ENCODE results near the gene CNBP. TPM values are rescaled to one million over a fixed set of nuclear protein-coding genes. Genes with fewer than 3 reads are reported as not detected.

The CNBP gene
- total RNA-seq: 100 to 1,000 TPM; 427 to 439 TPM

DNA sequence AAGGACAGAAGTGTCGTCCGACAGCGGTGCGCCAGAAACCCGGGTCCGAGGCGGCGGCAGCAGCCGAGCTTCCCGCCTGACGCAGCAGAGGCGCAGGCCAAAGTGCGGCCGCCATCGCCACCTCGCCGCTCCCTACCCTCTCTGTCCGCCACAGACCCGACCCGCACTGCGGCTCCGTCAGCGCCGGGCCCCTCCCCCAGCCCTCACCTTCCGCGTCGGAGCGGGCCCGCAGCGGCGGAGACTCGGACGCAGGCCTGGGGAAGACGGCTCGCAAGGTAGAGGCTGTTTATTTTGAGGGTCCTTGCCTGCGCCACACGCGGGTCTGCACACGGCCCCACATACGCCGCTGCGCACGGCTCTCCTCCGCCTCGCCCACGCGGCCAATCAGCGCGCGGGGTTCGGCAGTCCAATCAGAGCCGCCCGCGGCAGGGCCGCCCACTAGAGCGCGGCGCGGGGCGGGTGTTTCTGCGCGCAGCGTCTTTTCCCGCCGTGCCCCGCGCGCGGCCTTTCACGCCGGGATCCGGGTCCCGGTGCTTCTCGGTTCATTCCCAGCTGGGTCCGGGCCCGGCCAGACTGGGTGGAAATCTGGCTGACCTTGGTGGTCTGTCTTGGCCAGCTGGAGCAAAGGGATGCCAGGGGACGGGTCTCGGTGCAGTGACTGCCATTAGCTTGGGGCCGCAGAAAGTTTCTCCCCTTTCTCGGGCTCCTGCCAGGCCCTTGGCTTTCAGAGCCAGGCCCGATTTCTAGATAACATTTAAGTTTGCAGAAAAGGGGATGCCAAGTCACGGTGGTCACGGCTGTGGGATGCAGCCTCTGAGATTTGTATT lies at the start of gene CNBP:
Gene CNBP, minus strand, starts transcription at position 328 of the 827 bp plus-strand sequence. CDS start 12,139 bp downstream, outside the sequence.
- CTCF ChIA-PET: interaction anchor here (1.9 to 2.0 kb wide), 2 partner anchors 62 to 65 kb away, joined by 6 to 9 read pairs; partner anchors contain the start of gene COPG1

DNA sequence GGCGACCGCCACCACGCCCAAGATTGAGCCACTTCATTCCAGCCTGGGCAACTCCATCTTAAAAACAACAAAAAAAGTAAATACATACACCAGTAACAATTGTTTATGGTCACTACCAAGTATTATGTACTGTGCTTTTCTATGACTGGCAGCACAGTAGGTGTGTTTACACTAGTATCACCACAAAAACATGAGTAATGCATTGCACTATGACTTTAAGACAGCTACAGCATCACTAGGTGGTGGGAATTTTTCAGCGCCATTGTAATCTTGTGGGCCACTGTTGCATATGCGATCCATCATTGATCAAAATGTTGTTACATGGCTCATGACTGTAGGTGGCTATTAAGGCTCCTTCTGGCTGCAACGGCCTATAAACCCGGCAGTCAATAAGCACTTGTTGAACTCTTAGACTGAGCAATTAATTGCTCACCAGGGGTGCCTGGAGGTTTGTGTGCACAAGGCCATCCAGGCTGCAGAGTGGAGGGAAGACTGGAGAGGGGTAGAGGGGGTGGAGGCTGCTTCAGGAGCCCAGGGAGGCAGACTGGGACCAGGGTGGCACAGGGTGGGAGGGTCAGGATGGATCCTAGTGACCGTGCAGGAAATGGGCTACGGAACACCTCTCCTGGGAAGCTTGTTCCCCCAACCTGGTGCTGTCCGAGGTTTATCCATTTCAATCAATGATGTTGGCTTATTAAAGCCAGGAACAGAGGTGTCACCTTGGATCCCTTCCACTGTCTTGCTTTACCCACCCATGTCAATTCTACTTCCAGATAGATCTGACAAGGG lies 47.8 kb upstream of the CNBP start:
- CTCF ChIA-PET: interaction anchor here (2.3 kb wide), 1 partner anchor 14 kb away, joined by 10 read pairs; no protein-coding TSS in a partner anchor
- POLR2A ChIA-PET: interaction anchor here (0.5 to 1.2 kb wide), 3 partner anchors 17 to 261 kb away, joined by 3 to 4 read pairs (median 3); no protein-coding TSS in a partner anchor

More for the DNA sequence above, at the start of gene CNBP:
- POLR2A ChIA-PET: interaction anchor here (0.6 to 4.2 kb wide), 8 partner anchors 22 to 167 kb away, joined by 3 to 26 read pairs (median 4); partner anchors contain the start of genes COPG1 and RAB43

DNA sequence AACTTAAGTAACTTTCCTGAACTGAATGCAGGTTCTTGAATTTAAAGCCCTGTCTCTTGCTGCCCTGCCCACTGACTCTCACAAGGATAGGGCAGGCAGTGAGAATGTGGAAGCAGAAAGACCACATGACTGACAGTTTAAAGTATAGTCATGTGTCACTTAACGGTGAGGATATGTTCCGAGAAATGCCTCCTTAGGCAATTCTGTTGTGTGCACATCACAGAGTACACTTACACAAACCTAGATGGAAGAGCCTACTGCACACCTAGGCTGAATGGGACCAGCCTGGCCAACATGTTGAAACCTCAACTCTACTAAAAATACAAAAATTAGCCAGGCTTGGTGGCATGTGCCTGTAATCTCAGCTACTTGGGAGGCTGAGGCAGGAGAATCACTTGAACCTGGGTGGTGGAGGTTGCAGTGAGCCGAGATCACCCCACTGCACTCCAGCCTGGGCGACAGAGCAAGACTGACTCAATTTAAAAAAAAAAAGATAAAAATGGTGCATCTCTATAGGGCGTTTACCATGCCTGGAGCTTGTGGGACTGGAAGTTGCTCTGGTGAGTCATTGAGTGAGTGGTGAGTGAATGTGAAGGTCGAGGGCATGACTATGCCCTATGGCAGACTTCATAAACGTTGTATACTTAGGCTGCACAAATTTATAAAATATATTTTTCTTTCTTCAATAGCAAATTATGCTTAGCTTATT lies 46.8 kb upstream of the CNBP start:
- ChIA-PET POLR2A (interaction anchor here (0.5 to 1.2 kb wide), 2 partner anchors 18 to 146 kb away, joined by 3 to 4 read pairs; no protein-coding TSS in a partner anchor), CTCF (interaction anchor here (2.3 kb wide), 1 partner anchor 15 kb away, joined by 10 read pairs; no protein-coding TSS in a partner anchor)

DNA sequence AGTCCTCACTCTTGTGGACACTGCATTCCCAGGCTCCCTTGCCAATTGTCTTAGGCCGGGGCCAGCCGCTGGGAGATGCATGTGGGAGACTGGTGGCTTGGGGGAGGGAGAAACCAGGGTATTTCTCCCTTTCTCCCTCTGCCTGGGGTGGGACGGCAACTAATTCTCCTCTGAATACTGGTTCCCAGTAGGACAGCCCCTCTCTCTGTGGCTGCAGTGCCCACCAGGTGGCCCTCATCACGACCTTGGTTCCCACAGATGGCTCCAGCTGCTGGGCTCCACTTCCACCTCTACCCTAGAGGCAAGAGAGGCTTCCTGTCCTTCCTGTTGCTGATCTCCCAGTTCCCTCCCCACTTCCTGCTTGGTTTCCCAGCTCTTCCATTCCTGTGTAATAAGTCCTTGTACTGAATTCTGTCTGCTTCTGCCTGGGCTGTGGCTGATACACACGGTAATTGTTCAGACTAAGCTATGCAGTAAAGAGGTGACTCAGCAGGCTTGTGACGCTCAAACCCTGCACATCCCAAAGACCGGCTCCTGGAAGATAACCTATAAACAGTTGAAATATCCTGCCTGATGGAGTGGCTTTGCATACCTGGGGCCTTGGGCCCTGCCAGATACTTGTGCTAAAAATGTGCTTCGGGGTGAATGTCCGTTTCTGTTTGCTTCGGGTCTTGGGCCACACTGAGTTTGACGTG lies 45.3 kb upstream of the CNBP start:
- POLR2A ChIA-PET: no interaction called here

DNA sequence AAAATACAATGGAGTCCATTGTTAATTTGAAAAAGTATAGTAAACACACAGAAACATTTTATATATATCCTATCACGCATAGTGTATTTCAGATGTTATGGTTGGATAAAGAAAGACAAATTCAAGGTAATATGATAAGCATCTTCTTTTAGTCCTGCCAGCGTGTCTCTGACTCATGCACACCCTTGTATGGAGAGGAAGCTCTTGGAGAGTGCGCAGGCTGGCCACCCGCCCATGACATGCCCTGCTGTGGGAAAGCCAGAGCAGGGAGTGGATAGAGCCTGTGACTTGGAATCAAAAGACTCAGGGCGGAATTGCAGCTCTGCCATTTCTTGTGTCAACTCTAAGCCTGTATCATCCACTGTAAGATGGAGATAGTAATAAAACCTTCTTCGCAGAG lies 42.7 kb upstream of the CNBP start:
- POLR2A ChIA-PET: no interaction called here
- CTCF ChIA-PET: no interaction called here

More for the DNA sequence above, 45.3 kb upstream of the CNBP start:
- CTCF ChIA-PET: interaction anchor here (1.0 kb wide), 1 partner anchor 17 kb away, joined by 4 read pairs; no protein-coding TSS in a partner anchor

DNA sequence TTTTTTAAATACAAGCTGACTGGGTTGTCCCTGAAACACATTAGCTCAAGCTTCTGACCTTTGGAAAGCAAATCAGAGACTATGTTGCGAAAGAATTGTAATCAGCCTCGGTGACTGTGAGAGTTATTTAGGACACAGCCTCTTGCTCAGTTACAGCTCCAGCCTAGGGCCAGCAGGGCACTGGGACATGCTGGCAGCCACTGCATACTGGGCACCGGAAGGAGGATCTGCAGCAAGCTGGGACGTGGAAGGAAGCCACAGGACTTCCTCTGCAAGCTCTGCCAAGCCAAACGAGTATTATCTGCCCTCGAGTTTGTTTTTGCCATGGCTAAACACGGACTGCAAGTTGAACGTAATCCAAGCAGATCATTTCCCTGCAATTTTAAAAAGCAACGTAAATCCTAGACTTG lies 41.3 kb upstream of the CNBP start:
- ChIA-PET POLR2A (no interaction called here), CTCF (interaction anchor here (0.6 to 0.9 kb wide), 2 partner anchors 130 to 171 kb away, joined by 3 read pairs; no protein-coding TSS in a partner anchor)

DNA sequence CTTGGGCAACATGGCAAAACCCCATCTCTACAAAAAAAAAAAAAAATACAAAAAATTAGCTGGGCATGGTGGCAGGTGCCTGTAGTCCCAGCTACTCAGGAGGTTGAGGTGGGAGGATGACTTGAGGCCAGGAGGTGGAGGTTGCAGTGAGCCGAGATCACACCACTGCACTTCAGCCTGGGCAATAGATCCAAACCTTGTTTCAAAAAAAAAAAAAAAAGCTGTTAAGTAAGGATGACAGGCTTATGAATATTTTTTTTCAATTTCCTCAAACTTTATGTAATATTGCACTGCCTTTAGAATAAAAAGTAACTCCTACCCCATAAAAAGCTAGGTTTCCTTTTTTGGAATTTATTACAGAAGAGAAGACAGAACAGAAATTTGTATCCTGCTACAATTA lies 40.7 kb upstream of the CNBP start:
- ChIA-PET CTCF (interaction anchor here (0.6 to 0.9 kb wide), 2 partner anchors 130 to 171 kb away, joined by 3 read pairs; no protein-coding TSS in a partner anchor), POLR2A (interaction anchor here (0.7 kb wide), 1 partner anchor 12 kb away, joined by 3 read pairs; no protein-coding TSS in a partner anchor)

DNA sequence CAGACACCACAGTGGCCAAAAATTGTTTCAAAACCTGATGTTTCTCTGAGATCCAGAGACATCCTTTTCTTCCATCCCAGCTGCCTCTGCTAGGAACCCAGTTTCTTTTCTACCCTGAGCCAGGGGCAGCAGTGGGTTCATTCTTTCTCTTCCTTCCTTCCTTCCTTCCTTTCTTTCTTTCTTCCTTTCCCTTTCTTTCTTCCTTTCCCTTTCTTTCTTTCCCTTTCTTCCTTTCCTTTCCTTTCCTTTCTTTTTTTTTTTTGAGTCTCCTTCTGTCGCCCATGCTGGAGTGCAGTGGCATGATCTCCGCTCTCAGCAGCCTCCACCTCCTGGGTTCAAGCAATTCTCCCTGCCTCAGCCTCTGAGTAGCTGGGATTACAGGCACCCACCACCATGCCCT lies 35.0 kb upstream of the CNBP start:
- ChIA-PET CTCF (no interaction called here), POLR2A (no interaction called here)

DNA sequence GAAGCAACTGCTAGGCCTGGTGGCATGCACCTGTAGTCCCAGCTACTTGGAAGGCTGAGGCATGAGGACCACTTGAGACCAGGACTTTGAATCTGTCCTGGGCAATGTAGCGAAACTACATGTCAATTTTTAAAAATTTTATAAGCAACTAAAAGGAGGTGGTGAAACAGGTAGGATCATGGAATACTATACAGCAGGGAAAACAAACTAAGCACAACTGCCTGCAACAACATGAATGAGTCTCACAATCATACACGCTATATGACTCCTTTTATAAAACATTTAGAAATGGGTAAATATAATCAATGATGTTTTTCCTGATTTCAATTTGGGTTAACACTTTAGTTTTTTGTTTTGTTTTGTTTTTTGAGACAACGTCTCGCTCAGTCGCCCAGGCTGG lies 29.5 kb upstream of the CNBP start:
- ChIA-PET POLR2A (interaction anchor here (0.6 kb wide), 1 partner anchor 11 kb away, joined by 3 read pairs; no protein-coding TSS in a partner anchor), CTCF (no interaction called here)

DNA sequence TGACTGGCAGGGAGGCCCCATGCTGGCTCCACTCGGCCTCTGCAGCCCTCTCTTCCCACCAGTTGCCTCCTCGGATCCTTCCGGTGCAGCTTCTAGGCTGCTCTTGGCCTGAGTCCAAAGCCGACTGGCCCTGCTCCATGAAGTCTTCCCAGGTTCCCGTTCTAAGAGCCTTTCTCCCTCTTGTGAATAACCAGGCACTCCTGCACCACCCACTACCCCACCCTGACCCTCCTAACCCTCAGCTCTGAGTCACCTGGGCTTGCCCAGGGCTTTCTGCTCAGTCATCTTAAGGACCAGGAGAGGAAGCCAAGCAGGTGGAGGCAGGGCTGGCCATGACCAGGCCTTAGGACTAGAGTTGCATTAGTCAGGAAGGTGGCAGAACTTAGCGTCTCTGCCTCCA lies 28.1 kb upstream of the CNBP start:
- ChIA-PET POLR2A (no interaction called here), CTCF (interaction anchor here (0.5 kb wide), 1 partner anchor 603 kb away, joined by 3 read pairs; no protein-coding TSS in a partner anchor)

DNA sequence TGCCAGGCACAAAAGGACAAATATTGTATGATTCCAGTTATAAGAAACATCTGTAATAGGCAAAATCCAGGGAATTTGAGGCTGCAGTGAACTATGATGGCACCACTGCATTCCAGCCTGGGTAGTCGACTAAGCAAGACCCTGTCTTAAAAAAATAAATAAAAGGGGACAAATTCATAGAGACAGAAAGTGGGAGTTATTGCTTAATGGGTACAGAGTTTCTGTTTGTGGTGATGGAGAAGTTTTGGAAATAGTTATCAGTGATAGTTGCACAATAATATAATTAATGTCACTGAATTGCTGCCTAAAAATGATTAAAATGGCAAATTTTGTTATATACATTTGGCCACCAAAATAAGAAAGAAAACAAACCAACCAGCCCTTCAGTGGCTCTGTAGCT lies 27.6 kb upstream of the CNBP start:
- ChIA-PET CTCF (interaction anchor here (0.5 to 0.7 kb wide), 2 partner anchors 13 to 602 kb away, joined by 3 read pairs; no protein-coding TSS in a partner anchor), POLR2A (no interaction called here)

DNA sequence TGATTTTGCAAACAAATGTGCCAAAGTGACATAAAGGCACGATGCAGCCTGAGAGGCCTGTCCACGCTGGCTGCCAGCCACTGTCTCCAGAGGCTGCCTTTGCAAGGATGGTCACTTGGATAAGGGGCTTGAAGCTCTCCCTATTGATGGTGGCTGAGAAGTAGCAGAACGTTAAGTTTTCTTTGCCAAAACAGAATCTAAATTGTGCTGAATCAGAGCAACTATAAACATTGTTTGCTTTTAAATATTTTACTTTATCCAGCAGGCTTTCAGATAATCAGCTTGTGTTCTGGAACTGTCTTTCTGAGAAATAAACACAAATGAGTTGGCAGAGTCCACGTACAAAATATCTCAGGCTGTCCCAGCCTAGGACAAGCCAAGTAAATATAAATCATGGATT lies 23.8 kb upstream of the CNBP start:
- CTCF ChIA-PET: no interaction called here
- POLR2A ChIA-PET: no interaction called here

DNA sequence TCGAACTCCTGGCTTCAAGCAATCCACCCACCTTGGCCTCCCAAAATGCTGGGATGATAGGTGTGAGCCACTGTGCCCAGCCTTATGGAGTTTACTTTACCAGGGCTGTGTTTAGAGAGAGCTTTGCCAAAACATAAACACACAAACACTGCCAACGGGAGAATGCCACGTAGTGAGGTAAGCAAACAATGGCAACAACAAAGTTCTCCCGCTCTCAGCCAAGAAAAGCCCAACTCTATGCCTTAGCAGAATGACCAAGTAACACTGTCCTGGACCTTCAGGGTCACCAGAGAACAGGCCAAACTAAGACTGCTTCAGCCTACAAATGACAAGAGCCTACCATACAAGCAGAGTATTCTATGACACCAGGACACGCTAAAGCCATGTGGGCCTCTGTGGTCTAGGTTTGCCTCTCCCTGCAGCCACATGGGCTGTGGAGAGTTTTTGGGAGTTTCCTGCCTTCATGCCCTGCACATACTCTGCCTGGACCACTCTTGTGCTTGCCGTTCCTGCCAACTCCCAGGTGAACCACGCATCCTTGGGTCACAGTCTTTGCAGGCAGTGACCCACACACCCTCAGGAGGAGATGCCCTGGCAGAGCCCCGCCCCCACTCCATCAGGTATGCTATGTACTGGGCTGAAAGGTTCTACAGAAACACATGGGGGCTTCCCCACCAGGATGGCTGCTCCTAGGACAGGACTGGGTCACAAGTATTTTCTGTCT lies 21.6 kb upstream of the CNBP start:
- CTCF ChIA-PET: no interaction called here

DNA sequence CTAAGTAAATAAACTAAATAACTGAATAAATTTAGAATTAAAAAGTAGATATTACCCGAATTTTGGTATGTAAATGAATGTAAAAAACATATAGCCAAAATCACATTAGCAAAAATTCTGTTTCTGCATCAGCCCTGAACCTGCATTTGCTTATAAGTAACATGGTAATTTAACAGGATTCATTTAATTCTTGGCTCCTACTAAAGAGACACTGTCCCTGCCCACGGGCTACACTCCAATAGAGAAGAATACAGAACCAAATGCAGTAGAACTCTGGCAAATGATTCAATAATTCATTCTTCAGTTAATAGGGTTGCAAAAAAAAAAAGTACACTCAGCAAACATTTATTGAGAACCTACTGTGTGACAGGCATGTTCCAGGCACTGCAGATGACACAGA lies 20.8 kb upstream of the CNBP start:
- ChIA-PET POLR2A (no interaction called here), CTCF (interaction anchor here (0.6 kb wide), 1 partner anchor 224 kb away, joined by 3 read pairs; no protein-coding TSS in a partner anchor)

More for the DNA sequence above, 21.6 kb upstream of the CNBP start:
- POLR2A ChIA-PET: no interaction called here

DNA sequence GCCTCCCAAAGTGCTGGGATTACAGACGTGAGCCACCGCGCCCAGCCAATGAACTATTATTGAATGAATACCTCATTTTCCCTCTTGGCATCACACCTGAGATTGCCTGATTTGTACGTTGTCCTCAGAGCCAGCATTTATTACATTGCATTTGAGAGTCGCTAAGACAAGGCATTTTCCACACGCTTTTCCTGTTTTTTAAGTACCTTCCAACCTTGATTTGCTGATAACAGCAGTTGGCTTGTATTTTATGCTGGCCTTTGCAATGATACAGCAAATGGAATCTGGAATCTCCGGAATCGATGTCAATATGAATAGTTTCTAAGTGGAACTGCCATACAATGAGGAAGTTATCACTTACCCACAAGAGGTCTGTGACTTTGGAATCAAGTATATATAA lies 15.7 kb upstream of the CNBP start:
- POLR2A ChIA-PET: no interaction called here
- CTCF ChIA-PET: no interaction called here

DNA sequence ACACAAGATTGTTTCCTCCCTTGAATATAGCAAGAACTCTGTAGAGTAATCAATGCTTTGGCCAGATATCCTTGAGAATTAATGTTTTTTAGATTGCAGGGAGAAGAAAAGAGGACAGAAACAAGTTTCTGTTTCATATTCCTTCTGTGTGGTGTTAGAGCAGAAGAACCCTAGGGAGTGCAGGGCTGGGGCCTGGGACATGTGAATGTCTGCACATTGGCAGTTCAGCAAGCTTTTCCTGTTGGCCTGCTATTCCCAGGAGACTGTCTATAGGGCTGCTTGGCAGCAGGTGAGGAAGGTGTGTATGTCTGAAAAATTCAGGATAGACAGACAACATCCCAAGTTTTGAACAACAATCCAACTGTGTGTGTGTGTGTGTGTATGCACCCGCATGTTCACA lies 13.6 kb upstream of the CNBP start:
- ChIA-PET CTCF (no interaction called here), POLR2A (no interaction called here)

DNA sequence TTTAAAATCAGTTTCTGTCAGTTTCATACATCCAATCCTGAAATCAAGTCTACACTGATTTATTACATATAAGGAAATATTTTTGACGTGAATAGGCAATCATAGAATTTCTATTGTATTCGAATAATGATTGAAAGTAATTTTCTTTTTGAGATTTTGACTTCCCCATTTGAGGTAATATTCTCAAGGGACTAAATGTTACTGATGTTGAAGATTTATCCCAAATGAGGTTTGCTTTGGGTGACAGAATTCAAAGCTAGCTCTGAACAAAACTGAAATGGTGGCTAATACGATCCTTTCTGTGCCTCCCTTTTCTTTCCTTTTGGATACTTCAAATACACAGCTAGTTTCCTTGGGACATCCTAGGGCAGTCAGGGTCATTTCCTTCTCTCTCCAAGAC lies 12.9 kb upstream of the CNBP start:
- ChIA-PET POLR2A (no interaction called here), CTCF (interaction anchor here (1.0 kb wide), 1 partner anchor 49 kb away, joined by 3 read pairs; no protein-coding TSS in a partner anchor)

DNA sequence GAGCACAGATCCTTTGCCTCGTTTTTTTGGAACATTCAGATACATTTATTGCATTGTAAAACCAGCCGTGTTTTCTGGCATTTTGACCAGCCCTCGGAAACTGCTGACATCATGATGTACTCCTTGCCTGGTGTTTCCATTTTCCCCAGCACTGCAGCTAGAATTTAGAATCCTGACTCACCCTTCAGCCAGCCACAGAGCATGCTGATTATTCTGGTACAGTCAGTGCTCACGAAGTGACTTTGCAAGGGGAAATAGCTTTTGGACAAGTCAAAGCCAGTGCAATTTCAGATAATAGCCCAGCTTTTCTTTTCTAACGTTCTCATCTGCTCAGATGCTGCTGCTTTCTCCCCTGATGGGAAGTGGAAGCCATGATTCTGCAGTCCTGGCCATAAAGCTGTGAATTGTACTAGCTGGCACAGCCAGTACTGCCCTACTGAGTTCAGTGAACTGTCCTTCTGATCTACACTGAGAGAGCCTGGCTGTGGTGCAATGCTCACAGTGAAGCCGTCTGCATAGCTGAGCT lies 12.1 kb upstream of the CNBP start:
- ChIA-PET CTCF (interaction anchor here (1.0 kb wide), 1 partner anchor 50 kb away, joined by 3 read pairs; no protein-coding TSS in a partner anchor), POLR2A (no interaction called here)

Measured in activated CD8-positive, alpha-beta memory T cell treated with anti-CD3 and anti-CD28 coated beads for 36 hours (primary cell).